HG02938 (cell line): ENCODE data around the gene TWIST1.

Source experiments
- ATAC-seq: cut with Tn5 transposase; IDR thresholded peaks from one replicate; pipeline ENCODE4 v1.9.1; 2021; ENCODE audit warnings: mild to moderate bottlenecking, moderate library complexity; ENCODE audit not compliant: unreplicated experiment

Gene TWIST1

DNA sequence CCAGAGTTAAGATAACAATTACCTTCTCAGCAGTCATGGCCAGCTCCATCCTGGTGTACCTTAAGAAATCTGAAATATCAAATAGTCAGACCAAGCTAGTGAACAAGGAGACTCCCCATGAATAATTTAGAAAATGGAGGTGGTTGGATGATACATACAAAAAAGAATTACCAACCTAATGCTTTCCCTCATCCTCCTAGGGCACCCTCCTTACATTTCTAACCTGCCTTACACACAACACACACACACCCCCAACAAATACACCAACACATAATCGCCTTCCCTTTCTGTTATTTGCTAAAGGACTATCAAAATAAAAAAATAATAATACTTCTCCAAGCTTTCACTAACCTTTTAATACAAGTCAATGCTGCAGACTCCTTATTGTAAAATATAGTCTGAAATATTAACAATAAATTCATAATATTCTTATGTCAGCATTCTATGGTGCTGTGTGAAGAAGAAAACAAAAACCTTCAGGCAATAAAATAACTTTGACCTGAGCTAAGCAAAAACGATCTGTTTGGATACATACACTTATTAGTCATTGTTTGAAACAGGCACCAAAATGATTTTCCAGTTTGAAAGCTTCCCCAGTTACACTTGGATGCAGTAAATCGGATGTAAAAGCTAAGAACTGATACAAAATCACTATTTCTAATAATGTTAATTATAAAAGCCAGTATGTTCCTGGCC is 3.4 kb downstream of the TWIST1 start:
- ATAC-seq: no peak

DNA sequence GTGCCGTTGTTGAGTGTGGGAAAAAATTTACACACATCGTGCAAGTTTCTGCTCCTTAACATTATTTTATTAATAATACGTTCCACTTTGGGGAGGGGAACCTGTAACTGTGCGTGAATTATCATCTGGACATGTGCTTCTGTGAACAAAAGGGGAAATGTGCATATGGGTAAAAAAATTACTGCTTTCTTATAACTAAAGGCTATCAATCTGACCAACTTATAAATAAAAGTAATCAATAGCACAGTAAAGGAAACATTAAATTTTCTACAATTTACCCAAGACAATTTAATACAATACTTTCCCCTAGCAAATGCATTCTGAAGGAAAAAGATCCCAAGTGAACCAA is 4.5 kb downstream of the TWIST1 start:
- ATAC-seq: no peak

DNA sequence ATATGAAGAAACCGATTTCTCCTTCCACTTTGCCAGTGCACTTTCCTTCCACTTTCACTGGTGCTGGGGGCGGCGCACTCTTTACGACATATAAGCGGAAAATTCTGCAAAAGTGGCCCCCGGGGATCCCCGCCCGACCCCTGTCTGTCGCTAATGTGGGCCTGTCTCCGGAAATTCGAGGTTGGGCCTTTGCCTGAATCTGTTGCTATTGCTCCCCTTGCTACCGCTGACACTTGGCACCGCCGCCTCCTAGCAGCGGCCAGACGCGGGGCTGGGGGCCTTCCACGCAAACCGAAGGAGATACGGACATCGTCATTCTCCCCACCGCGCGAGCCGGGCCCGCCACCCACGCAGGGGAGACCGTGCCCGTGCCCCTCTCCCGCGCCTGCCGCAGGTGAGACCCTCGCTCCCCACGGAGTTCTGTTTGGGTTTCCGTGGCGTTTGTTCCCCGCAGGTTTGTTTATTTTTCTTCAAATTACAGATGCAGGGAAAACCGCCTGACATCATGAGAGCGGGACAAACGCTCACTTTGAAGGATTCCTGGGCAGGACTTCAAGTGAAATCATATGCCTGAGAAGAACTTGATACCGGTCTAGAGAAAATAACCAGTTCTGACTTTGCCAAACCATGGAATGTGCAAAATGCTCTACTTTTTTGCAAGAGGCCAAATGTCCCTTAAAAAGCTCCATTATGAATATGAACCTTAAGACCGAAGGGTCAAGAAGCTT is 5.0 kb downstream of the TWIST1 start:
- no peak for ATAC-seq

DNA sequence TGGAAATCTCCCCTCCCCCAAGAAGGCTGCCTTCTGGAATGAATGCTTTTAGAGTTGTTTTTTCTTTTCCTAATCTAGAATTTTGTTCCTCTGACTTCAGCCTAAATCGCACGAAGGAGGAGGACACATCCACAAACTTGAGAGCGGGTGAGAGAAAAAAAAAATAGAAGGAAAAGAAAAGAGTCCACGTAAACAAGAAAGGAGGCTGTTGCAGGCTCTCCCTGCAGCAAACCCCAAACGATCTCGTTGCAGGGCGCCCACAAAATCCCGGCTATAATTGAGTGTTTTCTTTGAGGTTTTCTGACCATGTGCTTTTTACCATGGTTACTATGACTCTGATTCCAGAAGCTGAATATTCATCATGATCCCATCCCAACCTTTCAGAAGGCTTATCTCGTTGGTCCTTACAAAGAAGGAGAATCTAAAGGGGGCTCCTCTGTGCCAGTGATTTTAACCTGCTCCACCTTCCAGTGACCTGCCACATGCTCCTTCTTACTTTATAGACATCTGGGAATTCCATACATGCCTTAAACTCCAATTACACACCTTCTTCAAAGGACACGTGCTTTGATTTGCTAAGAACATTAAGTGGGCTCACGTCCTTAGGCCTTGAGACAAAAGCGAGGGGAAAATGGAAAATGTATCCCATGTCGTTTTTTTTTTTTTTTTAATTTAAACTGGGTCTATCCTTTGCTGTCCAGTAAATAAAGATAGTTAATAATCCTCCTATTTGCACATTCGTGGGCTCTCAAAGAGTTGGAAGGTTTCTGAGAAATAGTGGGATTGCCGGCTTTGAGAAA is 5.8 kb downstream of the TWIST1 start:
- ATAC-seq: no peak

DNA sequence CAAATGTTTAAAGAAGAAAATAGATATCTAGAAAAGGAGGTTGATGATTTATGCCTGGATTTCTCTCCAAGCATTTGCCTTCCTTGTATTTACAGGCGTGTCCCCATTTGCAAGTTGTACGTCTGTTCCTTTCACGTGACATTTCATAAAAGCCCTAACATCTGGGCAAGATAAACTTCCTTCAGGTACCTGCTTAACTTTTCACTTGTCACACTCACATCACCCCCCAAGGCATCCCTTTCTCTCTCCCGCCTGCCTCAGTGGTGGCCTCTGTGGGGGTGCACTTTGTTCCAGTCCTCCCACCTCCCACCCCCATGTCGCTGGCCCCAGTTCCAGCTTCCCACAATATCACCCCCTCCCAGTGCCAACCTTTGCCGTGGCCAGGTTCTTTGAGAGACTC is 6.7 kb downstream of the TWIST1 start:
- no peak for ATAC-seq

DNA sequence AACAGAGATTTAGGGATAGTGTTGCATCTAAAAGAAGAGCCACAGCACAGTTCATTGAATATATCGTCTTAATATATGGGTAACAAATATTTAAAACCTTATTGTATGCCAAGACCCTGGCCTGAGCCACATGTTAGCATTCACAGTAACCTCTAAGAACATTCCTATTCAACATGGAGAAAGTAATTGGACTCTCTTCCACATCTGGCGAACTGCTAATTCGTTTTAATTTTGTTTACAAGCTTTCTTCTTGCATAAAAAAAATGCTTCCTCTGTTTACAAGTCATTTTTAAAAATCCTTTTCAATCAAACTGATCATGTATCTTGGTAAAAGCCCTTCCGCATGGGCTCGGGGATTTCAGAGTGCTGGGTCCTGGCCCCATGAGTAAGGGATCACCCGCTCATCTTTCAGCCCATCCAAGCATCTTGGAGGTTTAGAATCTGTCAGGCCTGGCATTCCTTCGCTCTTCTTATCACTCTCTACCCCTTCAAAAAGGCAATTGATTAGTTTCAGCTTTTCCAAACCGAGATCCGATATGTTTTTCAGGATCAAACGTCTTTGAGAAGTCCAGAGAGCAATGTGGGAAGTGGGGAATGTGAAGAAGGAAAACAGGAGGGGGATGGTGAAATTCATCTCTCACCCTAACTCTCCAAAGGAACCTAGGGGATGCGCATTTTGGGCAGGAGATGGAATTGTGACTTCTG is 7.3 kb downstream of the TWIST1 start:
- ATAC-seq: no peak

DNA sequence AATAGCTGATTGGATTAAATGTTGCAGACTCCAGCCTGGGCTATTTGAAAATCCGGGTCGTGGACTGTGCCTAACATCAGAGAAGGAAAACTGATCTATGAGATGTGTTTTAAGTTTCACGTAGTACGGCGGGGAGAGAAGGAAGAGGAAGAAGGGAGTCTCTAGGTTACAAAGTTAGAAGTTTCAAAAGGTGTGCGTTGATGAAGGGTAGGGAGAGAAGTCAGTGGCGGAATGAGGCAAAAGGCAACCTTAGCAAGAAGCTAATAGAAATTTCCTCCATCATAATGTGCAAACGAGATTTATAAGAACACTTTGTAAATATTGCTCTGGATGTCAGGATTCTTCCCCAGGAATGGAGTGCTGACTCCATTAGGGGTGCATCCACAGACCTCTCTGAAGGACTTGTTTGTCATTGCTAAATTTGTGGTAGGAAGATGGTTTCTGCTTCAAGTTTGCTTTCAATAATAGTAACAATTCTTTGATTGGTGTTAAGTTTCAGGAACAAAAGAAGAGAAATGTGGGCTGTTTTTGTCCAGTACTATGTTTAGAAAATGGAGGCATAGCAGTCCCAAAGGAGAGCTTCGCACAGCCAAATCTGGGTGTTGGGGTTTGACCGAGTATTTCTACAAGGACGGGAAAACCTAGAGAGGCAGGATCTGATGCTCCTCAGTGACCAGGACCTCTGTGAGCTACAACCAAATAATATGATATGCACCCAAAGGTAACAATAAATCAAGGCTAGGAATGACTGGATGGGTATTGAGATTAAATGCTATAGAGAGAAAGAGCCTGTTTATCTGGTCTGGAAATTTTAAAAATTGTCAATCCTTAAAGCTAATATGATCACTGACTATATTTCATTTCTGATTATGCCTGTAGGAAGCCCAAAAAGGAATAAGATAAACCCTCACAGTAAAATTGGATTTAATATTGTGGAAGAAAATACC is 8.2 kb downstream of the TWIST1 start:
- no peak for ATAC-seq

DNA sequence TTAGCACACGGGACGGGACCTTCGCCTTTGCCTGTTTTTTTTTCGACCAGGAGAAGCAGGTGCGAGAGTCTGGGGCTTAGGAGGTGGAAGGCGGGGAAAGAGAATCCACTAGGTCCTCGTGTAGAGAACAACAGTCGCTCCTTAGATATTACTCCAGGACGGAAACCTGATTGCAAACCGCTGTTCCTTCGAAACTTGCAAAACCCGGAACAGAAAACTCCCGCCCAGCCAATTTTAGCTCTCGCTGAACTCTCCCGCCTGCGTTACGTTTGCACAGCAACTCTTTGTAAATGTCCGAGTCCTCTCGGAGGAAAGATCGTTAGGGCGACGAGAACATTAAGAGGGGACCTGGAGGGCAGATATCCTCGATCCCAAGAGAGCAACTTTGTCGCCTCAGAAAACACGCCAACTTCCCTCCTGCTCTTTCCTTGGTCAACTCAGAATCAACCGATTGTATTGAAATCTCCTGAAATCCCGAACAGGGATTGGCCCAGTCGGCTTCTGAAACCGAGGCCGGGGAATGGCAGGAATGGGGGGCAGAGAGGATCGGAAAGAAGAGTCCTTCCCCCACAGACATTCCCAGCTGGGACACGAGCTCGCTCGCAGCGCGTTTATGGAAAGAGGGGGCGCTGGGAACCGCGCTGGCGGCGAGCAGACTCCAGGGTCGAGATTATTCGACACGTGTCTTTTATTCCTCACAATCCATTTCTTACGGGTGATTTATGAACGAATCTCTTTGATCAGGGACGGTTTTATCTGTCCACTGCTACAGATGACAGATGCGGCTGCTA is 9.9 kb downstream of the TWIST1 start:
- ATAC-seq: no peak

DNA sequence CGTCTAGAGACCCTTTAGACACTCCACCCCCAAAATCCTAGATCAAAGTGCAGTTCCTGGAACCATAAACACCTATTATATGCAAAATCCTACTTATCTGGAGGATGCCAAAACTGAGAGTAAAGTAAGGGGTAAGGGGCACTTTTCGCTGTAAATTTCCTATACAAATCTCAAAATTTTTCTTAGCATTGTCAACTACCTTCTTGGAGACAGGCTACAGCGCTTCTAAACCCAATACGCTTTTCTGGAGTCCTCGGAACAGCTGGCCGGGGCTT is 10.4 kb downstream of the TWIST1 start:
- no peak for ATAC-seq

DNA sequence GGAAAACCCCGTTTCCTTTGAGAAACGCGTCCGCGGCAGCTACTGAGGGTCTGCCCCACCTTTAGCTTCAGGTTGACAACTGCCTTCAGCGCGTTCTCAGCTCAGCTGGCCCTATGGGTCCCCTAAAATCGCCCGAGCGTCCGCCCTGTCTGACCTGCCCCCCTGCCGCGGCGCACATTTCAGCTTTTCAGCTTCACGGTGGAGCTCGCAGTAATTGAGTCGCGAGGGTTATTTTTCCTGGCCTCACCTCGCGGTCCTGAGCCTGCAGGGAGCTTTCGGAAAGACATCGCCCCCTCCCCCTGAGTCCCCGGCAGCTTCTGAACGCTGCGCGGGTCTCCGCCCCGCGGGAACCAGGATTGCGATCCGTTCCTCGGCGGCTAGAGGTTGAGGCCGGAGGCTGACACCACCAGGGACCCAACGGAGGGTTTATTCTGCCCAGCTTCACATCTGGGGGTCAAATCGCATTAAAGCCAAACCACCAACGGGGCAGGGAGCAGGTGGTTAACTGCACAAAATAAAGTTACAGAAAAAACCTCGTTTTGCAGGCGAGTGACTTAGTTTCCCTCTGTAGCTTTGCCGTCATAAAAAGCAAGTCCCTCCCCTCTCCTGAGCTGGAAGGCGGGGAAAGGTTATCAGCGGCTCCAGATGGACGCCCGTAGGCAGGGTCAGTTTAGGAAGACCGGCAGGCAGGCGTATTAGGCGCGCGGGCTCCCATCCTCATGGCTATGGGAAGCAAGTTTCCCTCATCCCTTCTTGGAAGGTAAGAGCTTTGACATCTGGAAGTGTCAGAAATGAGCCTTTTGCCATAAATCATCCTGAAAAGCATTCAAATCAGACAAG is 11.0 kb downstream of the TWIST1 start:
- no peak for ATAC-seq

DNA sequence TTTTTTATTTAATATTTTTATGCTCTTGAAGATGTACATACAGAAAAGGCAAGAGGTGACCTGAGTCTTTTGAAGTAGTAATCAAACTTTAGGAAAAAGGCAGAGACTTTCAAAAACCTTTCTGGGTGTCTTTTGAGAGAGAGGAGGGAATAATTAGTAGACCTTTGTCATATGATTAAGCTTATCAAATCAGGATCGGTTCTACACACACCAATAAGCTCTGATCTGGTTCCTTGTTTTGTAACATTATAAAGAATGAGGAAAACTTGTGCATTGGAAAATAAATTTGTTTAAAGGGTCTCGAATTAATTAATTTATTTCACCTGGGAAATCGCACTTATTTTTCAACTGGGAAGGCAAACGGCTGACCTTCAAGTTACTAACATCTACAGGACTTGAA is 11.9 kb downstream of the TWIST1 start:
- ATAC-seq: no peak

DNA sequence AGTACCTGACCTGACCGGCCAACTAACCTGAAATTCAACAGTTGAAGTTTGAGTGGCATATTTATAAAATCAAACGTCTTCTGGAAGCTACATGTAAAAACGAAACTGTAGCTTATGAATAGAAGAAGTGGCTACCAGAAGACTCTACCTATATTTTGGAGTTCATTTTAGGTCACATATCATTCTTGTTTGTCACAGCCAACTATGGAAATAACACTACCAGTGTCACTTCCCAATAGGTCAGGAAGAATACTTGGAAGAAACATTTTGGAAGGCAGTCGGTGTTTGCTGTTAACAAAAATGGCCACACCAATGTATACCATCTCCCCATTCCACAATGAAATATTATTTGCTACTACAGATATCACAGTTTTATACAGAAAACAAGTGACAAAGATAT is 12.6 kb downstream of the TWIST1 start:
- no peak for ATAC-seq

DNA sequence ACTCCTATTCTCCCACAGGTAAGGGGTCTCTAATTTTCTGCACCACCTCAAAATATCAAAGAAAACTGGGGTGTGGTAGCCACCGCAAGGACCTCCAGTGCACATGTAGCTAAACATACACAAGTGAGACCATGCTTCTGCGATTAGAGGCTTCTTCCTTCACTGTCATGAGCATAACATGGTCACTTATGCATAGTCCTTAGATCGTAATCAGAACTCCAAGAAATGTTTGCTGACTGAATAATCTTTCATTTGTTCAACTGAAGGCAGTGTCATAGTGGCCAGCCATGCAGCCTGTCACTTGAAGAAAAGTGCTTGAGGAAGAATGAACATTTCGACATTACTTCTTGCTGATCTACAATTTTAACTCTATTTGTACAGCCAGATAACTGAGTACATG is 14.6 kb downstream of the TWIST1 start:
- ATAC-seq: no peak

DNA sequence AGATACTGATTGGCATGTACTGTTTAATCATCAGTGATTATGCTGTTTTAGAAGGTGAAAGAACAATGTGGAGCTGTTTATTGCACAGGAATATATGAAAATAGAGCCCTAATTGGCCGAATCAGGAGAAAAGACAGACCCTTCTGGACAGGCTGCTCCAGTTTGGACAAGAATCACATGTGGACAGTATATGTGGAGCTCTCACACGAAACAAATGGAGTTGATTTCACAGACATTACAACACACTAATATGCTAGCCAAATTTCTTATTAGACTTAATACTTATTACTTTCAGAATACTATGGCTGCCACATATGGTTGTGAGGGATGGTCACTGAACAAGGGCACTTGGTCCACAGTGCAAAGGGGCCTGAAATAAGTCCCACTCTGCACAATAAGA is 15.5 kb downstream of the TWIST1 start:
- ATAC-seq: no peak

DNA sequence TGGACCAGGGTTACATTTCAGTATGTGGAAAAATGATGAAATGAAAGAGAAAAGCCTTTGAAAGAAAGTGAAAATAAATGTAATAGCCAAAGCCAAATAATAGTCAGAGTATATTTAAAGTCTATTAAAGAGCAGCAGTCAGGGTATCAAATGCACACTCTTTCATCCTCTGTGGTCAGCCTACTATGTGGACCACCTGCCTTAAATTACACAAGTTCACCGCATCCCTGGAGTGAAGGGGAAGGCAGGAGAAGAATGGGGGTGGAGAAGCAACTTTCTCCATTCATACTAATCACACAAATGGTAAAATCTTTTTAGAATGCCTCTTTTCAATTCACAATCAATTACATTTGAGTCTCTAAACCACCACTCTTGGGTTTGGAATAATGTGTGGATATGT is 16.0 kb downstream of the TWIST1 start:
- no peak for ATAC-seq

DNA sequence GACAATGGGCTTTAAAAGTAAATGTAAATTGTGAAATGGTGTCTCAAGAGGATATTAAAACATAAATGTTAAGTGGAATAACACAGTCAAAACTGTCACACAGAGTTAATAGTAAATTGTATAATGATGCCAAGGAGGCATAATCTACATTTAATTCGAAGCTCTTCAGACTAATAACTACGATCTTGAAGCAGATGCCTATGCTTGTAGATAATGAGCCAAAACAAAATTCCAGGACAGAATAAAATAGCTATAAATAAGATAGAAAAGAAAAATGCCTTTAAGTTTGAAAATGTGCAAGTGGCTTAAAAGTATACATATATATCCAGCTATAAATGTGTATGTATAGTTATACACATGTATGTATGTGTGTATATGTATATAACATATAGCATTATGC is 17.5 kb downstream of the TWIST1 start:
- ATAC-seq: no peak

DNA sequence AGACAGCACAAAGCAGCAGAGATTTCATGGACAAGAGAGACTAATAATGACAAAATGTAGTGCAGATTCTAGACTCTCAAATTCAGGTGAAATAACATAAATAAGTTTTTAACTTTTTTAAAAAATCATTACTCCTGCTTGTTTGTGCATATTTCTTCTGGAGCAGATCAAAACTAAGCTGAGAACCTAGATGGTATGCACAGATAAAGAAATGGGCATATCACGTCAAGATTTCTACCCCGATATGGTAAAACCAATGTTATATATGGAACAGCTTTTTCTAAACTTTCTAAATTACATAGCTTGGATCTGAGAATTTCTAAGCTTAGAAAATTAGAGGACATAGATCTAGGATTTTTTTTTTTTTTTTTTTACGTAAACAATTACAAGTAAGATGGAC is 18.2 kb downstream of the TWIST1 start:
- ATAC-seq: no peak

DNA sequence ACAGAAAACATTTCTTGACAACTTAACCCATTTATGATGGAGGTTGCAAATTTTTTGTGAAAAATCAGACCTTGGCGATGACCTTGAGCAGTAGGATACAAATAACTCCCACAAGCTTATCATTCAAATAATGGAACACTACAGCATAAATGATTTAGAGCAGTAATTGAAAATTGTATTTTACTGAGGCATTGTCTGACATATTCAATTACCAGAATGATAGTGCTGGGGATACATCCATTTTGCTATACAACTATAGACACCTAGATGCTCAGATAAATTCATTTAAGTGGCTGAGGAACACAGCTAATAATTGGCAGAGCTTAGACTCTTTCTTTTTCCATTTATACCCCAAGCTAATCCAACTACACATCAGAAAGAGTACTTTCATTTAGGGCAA is 18.9 kb downstream of the TWIST1 start:
- no peak for ATAC-seq
